Measurements from ENCODE around the gene NRSN2.

The NRSN2 gene

GRCh38 chr20:346640-347316 is at the start of gene NRSN2:
TSS of gene NRSN2 (plus strand) at chr20:347111. CDS start at chr20:349644, 2,533 bp downstream.
- DNase-seq: peak; percentile 77

GRCh38 chr20:297925-298775 is 48.8 kb upstream of the NRSN2 start:
- peak; percentile 61 for DNase-seq

- DNase-seq: no peak
Measured at GRCh38 chr20:298776-299391, 48.0 kb upstream of the NRSN2 start.

- DNase-seq: no peak
Measured at GRCh38 chr20:300345-300990, 46.4 kb upstream of the NRSN2 start.

GRCh38 chr20:301886-302848 is 44.7 kb upstream of the NRSN2 start:
- no peak for DNase-seq

- DNase-seq: no peak
Measured at GRCh38 chr20:305745-306144, 41.2 kb upstream of the NRSN2 start.

- no peak for DNase-seq
Measured at GRCh38 chr20:308427-309038, 38.4 kb upstream of the NRSN2 start.

- peak; percentile 52 for DNase-seq
Measured at GRCh38 chr20:309306-309840, 37.5 kb upstream of the NRSN2 start.

- peak; percentile 100 for DNase-seq
Measured at GRCh38 chr20:309841-310644, 36.9 kb upstream of the NRSN2 start.

GRCh38 chr20:310645-311044 is 36.3 kb upstream of the NRSN2 start:
- DNase-seq: no peak

- no peak for DNase-seq
Measured at GRCh38 chr20:311609-312008, 35.3 kb upstream of the NRSN2 start.

- no peak for DNase-seq
Measured at GRCh38 chr20:312067-312466, 34.8 kb upstream of the NRSN2 start.

GRCh38 chr20:312866-313265 is 34.0 kb upstream of the NRSN2 start:
- DNase-seq: no peak

- no peak for DNase-seq
Measured at GRCh38 chr20:313402-313801, 33.5 kb upstream of the NRSN2 start.

- DNase-seq: peak; percentile 43
Measured at GRCh38 chr20:313948-314347, 33.0 kb upstream of the NRSN2 start.

GRCh38 chr20:316316-317068 is 30.4 kb upstream of the NRSN2 start:
- DNase-seq: peak; percentile 58

- peak; percentile 82 for DNase-seq
Measured at GRCh38 chr20:324177-325044, 22.5 kb upstream of the NRSN2 start.

GRCh38 chr20:325045-325888 is 21.6 kb upstream of the NRSN2 start, which contains the start of gene SOX12:
TSS of gene SOX12 (plus strand) at chr20:325552. CDS start at chr20:325925, 373 bp downstream.
- peak; percentile 93 for DNase-seq

Measured in fibroblast of upper back skin (primary cell).